Skeletal muscle tissue (tissue), 4 donors: ENCODE results near the gene FXYD6. TPM values are rescaled to one million over a fixed set of nuclear protein-coding genes. Genes with fewer than 3 reads are reported as not detected.
A peak's percentile ranks its signal among the peaks of the same experiment; 100 is the strongest.
"Not testable (repeated sequence)": the region's sequence is repeated elsewhere in the genome, so short reads cannot be mapped to it uniquely, and the experiment has no call there.

ENCODE experiments used
- H3K27ac ChIP-seq: one replicate; pipeline ENCODE4 v1.7.0; 2013; ENCODE audit warnings: mild to moderate bottlenecking, low read depth, low read length, inconsistent platforms
- H3K27me3 ChIP-seq, 3 donors: one replicate each; pipeline ENCODE4 v1.7.0; 2013; ENCODE audit warnings: low read length in 3 of 3; ENCODE audit not compliant: control insufficient read depth in 3 of 3, insufficient read depth in 3 of 3
- H3K36me3 ChIP-seq, 3 donors: one replicate each; pipeline ENCODE4 v1.7.0; 2013; ENCODE audit warnings: low read length in 3 of 3; ENCODE audit not compliant: control insufficient read depth in 3 of 3, insufficient read depth in 3 of 3
- H3K4me1 ChIP-seq, 3 donors: one replicate each; pipeline ENCODE4 v1.7.0; 2013; ENCODE audit warnings: low read length in 3 of 3, mild to moderate bottlenecking in 3 of 3; ENCODE audit not compliant: control insufficient read depth in 3 of 3, insufficient read depth in 3 of 3
- H3K4me3 ChIP-seq, 3 donors: one replicate each; pipeline ENCODE4 v1.7.0; 2013; ENCODE audit warnings: low read length in 3 of 3
- H3K9ac ChIP-seq, 3 donors: one replicate each; pipeline ENCODE4 v1.7.0; 2013; ENCODE audit warnings: low read length in 3 of 3, mild to moderate bottlenecking in 3 of 3, moderate library complexity in 2 of 3, low read depth in 1 of 3
- H3K9me3 ChIP-seq, 3 donors: one replicate each; pipeline ENCODE4 v1.7.0; 2013; ENCODE audit warnings: low read length in 3 of 3; ENCODE audit not compliant: control insufficient read depth in 3 of 3
- total RNA-seq: library from RNA; depleted of rRNA; stranded (reverse); fragments of >200 nt; gene quantifications from one replicate; pipeline ENCODE4 v1.2.3, GENCODE V29; 2014
- donor health status: Osteomylitis.

FXYD6 gene
- total RNA-seq, 1 donor from 2014 or later, result 23.5 TPM

- Histone ChIP-seq H3K27me3 (peaks cover 0 to 6% (median under 1%) of the 10 kb centered on the region in 3 donors), H3K4me1 (peaks cover 4 to 18% (median 6%) of the 10 kb centered on the region in 3 donors), H3K9me3 (no peaks in the 10 kb centered on the region), H3K27ac (peak overlapping the region; percentile 19), H3K36me3 (no peaks in the 10 kb centered on the region), H3K4me3 (no peak overlapping the region), H3K9ac (no peak overlapping the region)
Observed at GRCh38 chr11:117814766-117815261, 61.6 kb downstream of the FXYD6 start.

- Histone ChIP-seq H3K36me3 (no peaks in the 10 kb centered on the region), H3K27ac (no peak overlapping the region), H3K27me3 (peaks cover 0 to 9% (median 5%) of the 10 kb centered on the region in 3 donors), H3K9ac (no peak overlapping the region), H3K9me3 (no peaks in the 10 kb centered on the region), H3K4me3 (no peak overlapping the region), H3K4me1 (peaks cover 4 to 22% (median 6%) of the 10 kb centered on the region in 3 donors)
Observed at GRCh38 chr11:117814204-117814765, 62.2 kb downstream of the FXYD6 start.

- peaks cover 6 to 20% (median 20%) of the 10 kb centered on the region in 3 donors for H3K27me3 ChIP-seq
- not testable (repeated sequence) for H3K36me3 ChIP-seq, H3K4me3 ChIP-seq, H3K4me1 ChIP-seq, H3K27ac ChIP-seq, H3K9me3 ChIP-seq, H3K9ac ChIP-seq
Observed at GRCh38 chr11:117810056-117810451, 66.4 kb downstream of the FXYD6 start.

GRCh38 chr11:117809236-117810055 lies 67.0 kb downstream of the FXYD6 start:
- Histone ChIP-seq H3K9me3 (no peaks in the 10 kb centered on the region), H3K4me3 (no peak overlapping the region), H3K27ac (no peak overlapping the region), H3K27me3 (peaks cover 6 to 20% (median 20%) of the 10 kb centered on the region in 3 donors), H3K36me3 (no peaks in the 10 kb centered on the region), H3K4me1 (peaks cover 0 to 3% (median 2%) of the 10 kb centered on the region in 3 donors), H3K9ac (no peak overlapping the region)

- peaks cover 0 to 3% (median 0%) of the 10 kb centered on the region in 3 donors for H3K4me1 ChIP-seq
- no peak overlapping the region for H3K9ac ChIP-seq
- no peaks in the 10 kb centered on the region for H3K9me3 ChIP-seq
- H3K36me3 ChIP-seq, result no peaks in the 10 kb centered on the region
- H3K27me3 ChIP-seq, result peaks cover 6 to 20% (median 20%) of the 10 kb centered on the region in 3 donors
- no peak overlapping the region for H3K4me3 ChIP-seq
- H3K27ac ChIP-seq, result no peak overlapping the region
Observed at GRCh38 chr11:117808784-117809183, 67.7 kb downstream of the FXYD6 start.

- Histone ChIP-seq H3K27me3 (peaks cover 6 to 20% (median 20%) of the 10 kb centered on the region in 3 donors), H3K9me3 (no peaks in the 10 kb centered on the region), H3K4me3 (no peak overlapping the region), H3K27ac (no peak overlapping the region), H3K9ac (no peak overlapping the region), H3K36me3 (no peaks in the 10 kb centered on the region), H3K4me1 (peaks cover 0 to 3% (median 0%) of the 10 kb centered on the region in 3 donors)
Observed at GRCh38 chr11:117807482-117808327, 68.8 kb downstream of the FXYD6 start.

- peaks cover 6 to 20% (median 20%) of the 10 kb centered on the region in 3 donors for H3K27me3 ChIP-seq
- H3K9ac ChIP-seq, result no peak overlapping the region
- H3K27ac ChIP-seq, result no peak overlapping the region
- no peak overlapping the region for H3K4me3 ChIP-seq
- H3K9me3 ChIP-seq, result no peaks in the 10 kb centered on the region
- no peaks in the 10 kb centered on the region for H3K36me3 ChIP-seq
- H3K4me1 ChIP-seq, result peaks cover 0 to 3% (median 0%) of the 10 kb centered on the region in 3 donors
Observed at GRCh38 chr11:117806846-117807245, 69.6 kb downstream of the FXYD6 start.

GRCh38 chr11:117805045-117805444 lies 71.4 kb downstream of the FXYD6 start:
- Histone ChIP-seq H3K36me3 (no peaks in the 10 kb centered on the region), H3K9me3 (no peaks in the 10 kb centered on the region), H3K9ac (no peak overlapping the region), H3K27me3 (peaks cover 6 to 20% (median 20%) of the 10 kb centered on the region in 3 donors), H3K27ac (no peak overlapping the region), H3K4me3 (no peak overlapping the region), H3K4me1 (peaks cover 0 to 3% (median 0%) of the 10 kb centered on the region in 3 donors)

- H3K4me1 ChIP-seq, result no peaks in the 10 kb centered on the region
- peaks cover 10 to 18% (median 15%) of the 10 kb centered on the region in 3 donors for H3K27me3 ChIP-seq
- no peak overlapping the region for H3K27ac ChIP-seq
- H3K9me3 ChIP-seq, result no peaks in the 10 kb centered on the region
- H3K36me3 ChIP-seq, result no peaks in the 10 kb centered on the region
- H3K9ac ChIP-seq, result no peak overlapping the region
- no peak overlapping the region for H3K4me3 ChIP-seq
Observed at GRCh38 chr11:117803896-117804295, 72.6 kb downstream of the FXYD6 start.
